H1 (cell line): Measurements from ENCODE around the gene UVRAG. TPM values are rescaled to one million over a fixed set of nuclear protein-coding genes. Genes with fewer than 3 reads are reported as not detected.

Experiments
- CTCF ChIA-PET: fragments of 300-600 bp; sonication (Branson Sonifier 250); formaldehyde crosslinking; loops from one replicate; lab custom pipeline; 2021; ENCODE audit not compliant: partially characterized antibody; lab: Charles Lee
- POLR2A ChIA-PET: fragments of 300-600 bp; sonication (Branson Sonifier 250); formaldehyde crosslinking; loops from one replicate; lab custom pipeline; 2021; ENCODE audit warnings: inconsistent platforms; ENCODE audit not compliant: partially characterized antibody; lab: Charles Lee
- DNase-seq, 2 experiments: peaks; one replicate each; pipeline versions ENCODE4 v3.0.0 to v3.0.0-alpha.2; 2010 to 2022; ENCODE audit warnings: low spot score in 2 of 2, low read depth in 1 of 2, mixed read lengths in 1 of 2
- FAIRE-seq: peaks from 2 replicates; lab custom pipeline; 2011; peaks lifted over from hg19 to GRCh38; lab: Jason Lieb, UNC
- H2AFZ ChIP-seq: 2 replicates; pipeline ENCODE4 v1.8.1; 2012; ENCODE audit warnings: low read length, inconsistent platforms
- H2AK5ac ChIP-seq: 2 replicates; pipeline ENCODE4 v1.6.1; 2013; ENCODE audit warnings: low read depth, low read length
- H2BK120ac ChIP-seq: replicated peaks from 2 replicates; pipeline ENCODE3; 2013; ENCODE audit warnings: low read depth, low read length, inconsistent platforms
- H2BK12ac ChIP-seq: 2 replicates; pipeline ENCODE4 v1.6.1; 2013; ENCODE audit warnings: low read depth, low read length
- H2BK15ac ChIP-seq: 2 replicates; pipeline ENCODE4 v1.6.1; 2013; ENCODE audit warnings: low read length
- H2BK20ac ChIP-seq: 2 replicates; pipeline ENCODE4 v1.6.1; 2013; ENCODE audit warnings: low read length
- H2BK5ac ChIP-seq: 2 replicates; pipeline ENCODE4 v1.6.1; 2013; ENCODE audit warnings: low read depth, low read length
- H3K14ac ChIP-seq: 2 replicates; pipeline ENCODE4 v1.6.1; 2013; ENCODE audit warnings: inconsistent platforms; ENCODE audit not compliant: insufficient read length
- H3K18ac ChIP-seq: 2 replicates; pipeline ENCODE4 v1.6.1; 2013; ENCODE audit warnings: low read length; ENCODE audit errors: extremely low read depth
- H3K23ac ChIP-seq: 2 replicates; pipeline ENCODE4 v1.6.1; 2013; ENCODE audit warnings: inconsistent platforms; ENCODE audit not compliant: insufficient read length
- H3K23me2 ChIP-seq: 2 replicates; pipeline ENCODE4 v1.6.1; 2013; ENCODE audit warnings: low read depth, low read length
- H3K27ac ChIP-seq: 2 replicates; pipeline ENCODE4 v1.6.1; 2011; ENCODE audit warnings: low read depth, low read length, inconsistent platforms
- H3K27me3 ChIP-seq, 4 experiments: replicated peaks in 1 of 4; 1 replicate in 1 of 4; 2 replicates in 3 of 4; pipeline versions ENCODE4 v1.6.1 to v1.8.1; 2011 to 2013; ENCODE audit warnings: low read length in 3 of 4, mild to moderate bottlenecking in 3 of 4, inconsistent platforms in 2 of 4, mixed read lengths in 2 of 4, moderate library complexity in 1 of 4; ENCODE audit not compliant: control insufficient read depth in 3 of 4, insufficient read depth in 3 of 4; ENCODE audit errors: extremely low read depth in 1 of 4
- H3K36me3 ChIP-seq, 4 experiments: 2 replicates each; pipeline versions ENCODE4 v1.6.1 to v1.8.1; 2011 to 2013; ENCODE audit warnings: mild to moderate bottlenecking in 4 of 4, low read length in 3 of 4, moderate library complexity in 2 of 4, control low read depth in 1 of 4, inconsistent platforms in 1 of 4; ENCODE audit not compliant: insufficient read depth in 4 of 4, control insufficient read depth in 2 of 4
- H3K4ac ChIP-seq: replicated peaks from 2 replicates; pipeline ENCODE3; 2013; ENCODE audit warnings: low read length, low read depth, mixed read lengths, inconsistent platforms; ENCODE audit not compliant: insufficient read length
- H3K4me1 ChIP-seq, 4 experiments: replicated peaks in 1 of 4; 1 replicate in 1 of 4; 2 replicates in 3 of 4; pipeline versions ENCODE4 v1.6.1 to v1.8.1; 2011 to 2013; ENCODE audit warnings: low read length in 3 of 4, inconsistent platforms in 2 of 4, mixed read lengths in 1 of 4; ENCODE audit not compliant: insufficient read depth in 4 of 4, control insufficient read depth in 3 of 4
- H3K4me2 ChIP-seq, 2 experiments: 2 replicates each; pipeline versions ENCODE4 v1.6.1 to v1.8.1; 2011 to 2013; ENCODE audit warnings: low read depth in 2 of 2, low read length in 2 of 2, control low read depth in 1 of 2, inconsistent platforms in 1 of 2, mild to moderate bottlenecking in 1 of 2; ENCODE audit not compliant: insufficient read depth in 1 of 2
- H3K4me3 ChIP-seq, 4 experiments: fragments of 200-600, 300-600 bp in 1 of 4; sonication (generic), shearing (Covaris generic), sonication (Bioruptor Twin) in 1 of 4; 2 replicates each; pipeline versions ENCODE4 v1.5.1 to v1.8.1; 2011 to 2016; ENCODE audit warnings: low read length in 4 of 4, low read depth in 3 of 4, control low read depth in 2 of 4, inconsistent platforms in 2 of 4, mild to moderate bottlenecking in 2 of 4, mixed read lengths in 1 of 4, moderate library complexity in 1 of 4; ENCODE audit not compliant: insufficient read depth in 2 of 4; ENCODE audit errors: extremely low read depth in 1 of 4
- H3K56ac ChIP-seq: replicated peaks from 2 replicates; pipeline ENCODE3; 2013; ENCODE audit warnings: low read depth, mild to moderate bottlenecking, mixed read lengths, low read length, inconsistent platforms; ENCODE audit not compliant: insufficient read length
- H3K79me1 ChIP-seq: 2 replicates; pipeline ENCODE4 v1.6.1; 2013; ENCODE audit warnings: low read depth, low read length, control low read depth
- H3K79me2 ChIP-seq, 2 experiments: 2 replicates each; pipeline versions ENCODE4 v1.6.1 to v1.8.1; 2012 to 2013; ENCODE audit warnings: low read length in 2 of 2, mild to moderate bottlenecking in 2 of 2, inconsistent platforms in 1 of 2; ENCODE audit not compliant: insufficient read depth in 2 of 2, control insufficient read depth in 1 of 2
- H3K9ac ChIP-seq, 4 experiments: replicated peaks in 1 of 4; 1 replicate in 1 of 4; 2 replicates in 3 of 4; pipeline versions ENCODE4 v1.6.1 to v1.8.1; 2011 to 2013; ENCODE audit warnings: low read depth in 3 of 4, low read length in 3 of 4, control low read depth in 2 of 4, mild to moderate bottlenecking in 2 of 4, moderate library complexity in 2 of 4, inconsistent platforms in 1 of 4; ENCODE audit errors: extremely low read depth in 1 of 4
- H3K9me3 ChIP-seq, 2 experiments: 2 replicates each; pipeline versions ENCODE4 v1.6.1 to v1.8.1; 2012 to 2013; ENCODE audit warnings: mild to moderate bottlenecking in 2 of 2, moderate library complexity in 2 of 2, control low read depth in 1 of 2, inconsistent platforms in 1 of 2, low read depth in 1 of 2, low read length in 1 of 2, mixed read lengths in 1 of 2; ENCODE audit not compliant: insufficient read depth in 2 of 2
- H4K20me1 ChIP-seq, 2 experiments: replicated peaks in 1 of 2; 2 replicates each; pipeline versions ENCODE3 to v1.8.1; 2011 to 2013; ENCODE audit warnings: inconsistent platforms in 2 of 2, low read length in 2 of 2, mild to moderate bottlenecking in 1 of 2; ENCODE audit not compliant: insufficient read depth in 2 of 2, control insufficient read depth in 1 of 2
- H4K5ac ChIP-seq: 2 replicates; pipeline ENCODE4 v1.6.1; 2013; ENCODE audit warnings: low read length, low read depth, mixed read lengths, inconsistent platforms; ENCODE audit not compliant: insufficient read length
- H4K8ac ChIP-seq: 2 replicates; pipeline ENCODE4 v1.8.0; 2013; ENCODE audit warnings: mild to moderate bottlenecking, moderate library complexity, low read length, inconsistent platforms; ENCODE audit not compliant: insufficient read depth; ENCODE audit errors: extremely low read depth
- H4K91ac ChIP-seq: replicated peaks from 2 replicates; pipeline ENCODE3; 2013; ENCODE audit warnings: low read length, mixed read lengths, inconsistent platforms; ENCODE audit not compliant: insufficient read length
- CBX5 ChIP-seq: fragments of 300-800, 300-1000 bp; sonication (generic); IDR thresholded peaks from 2 replicates; pipeline ENCODE4 v1.7.1; 2016; ENCODE audit warnings: antibody characterized with exemption, low read length, low read depth
- TEAD4 ChIP-seq: IDR thresholded peaks from 2 replicates; pipeline ENCODE4 v1.6.1; 2012; ENCODE audit warnings: low read depth, low read length, inconsistent platforms, mixed read lengths
- WGBS, 2 experiments: shearing (Covaris generic) in 1 of 2; methylation state at CpG; one replicate each; pipeline versions ENCODE4 v1.1.6 to v1.1.7; 2013 to 2015; ENCODE audit warnings: low lambda C conversion rate in 2 of 2, mixed read lengths in 2 of 2, inconsistent platforms in 1 of 2, low coverage in 1 of 2, missing lambda C conversion rate in 1 of 2; ENCODE audit not compliant: insufficient replicate concordance in 2 of 2, insufficient coverage in 1 of 2, insufficient read length in 1 of 2; ENCODE audit errors: extremely low coverage in 1 of 2, missing lambda C conversion rate in 1 of 2; 5-methylcytosine and 5-hydroxymethylcytosine counted together
- polyA plus RNA-seq, 7 experiments: library from polyadenylated mRNA; depleted of rRNA in 3 of 7; stranded (reverse) in 5 of 7; unstranded in 2 of 7; fragments of >200 nt in 5 of 7; fragments of 200-250 nt in 2 of 7; gene quantifications; 1 replicate in 5 of 7; 2 replicates in 1 of 7; 4 replicates in 1 of 7; pipeline versions ENCODE4 v1.2.1 to v1.2.3, GENCODE V29; 2011 to 2013; ENCODE audit warnings: missing spikeins in 2 of 7, mixed read lengths in 2 of 7
- total RNA-seq: library from RNA; stranded (reverse); fragmentation: NEBNext Ultra II Directional; extraction: Animal tissue kit (Norgen Biotek cat#: 25700); gene quantifications from 2 replicates; pipeline ENCODE4 v1.2.1, GENCODE V29; 2021

UVRAG gene
- total and polyA plus RNA-seq, 2 of the 8 experiments (the other 6 are each of a cell fraction or from before 2014, with no cell fraction given) = 5.5 to 14.7 TPM

DNA sequence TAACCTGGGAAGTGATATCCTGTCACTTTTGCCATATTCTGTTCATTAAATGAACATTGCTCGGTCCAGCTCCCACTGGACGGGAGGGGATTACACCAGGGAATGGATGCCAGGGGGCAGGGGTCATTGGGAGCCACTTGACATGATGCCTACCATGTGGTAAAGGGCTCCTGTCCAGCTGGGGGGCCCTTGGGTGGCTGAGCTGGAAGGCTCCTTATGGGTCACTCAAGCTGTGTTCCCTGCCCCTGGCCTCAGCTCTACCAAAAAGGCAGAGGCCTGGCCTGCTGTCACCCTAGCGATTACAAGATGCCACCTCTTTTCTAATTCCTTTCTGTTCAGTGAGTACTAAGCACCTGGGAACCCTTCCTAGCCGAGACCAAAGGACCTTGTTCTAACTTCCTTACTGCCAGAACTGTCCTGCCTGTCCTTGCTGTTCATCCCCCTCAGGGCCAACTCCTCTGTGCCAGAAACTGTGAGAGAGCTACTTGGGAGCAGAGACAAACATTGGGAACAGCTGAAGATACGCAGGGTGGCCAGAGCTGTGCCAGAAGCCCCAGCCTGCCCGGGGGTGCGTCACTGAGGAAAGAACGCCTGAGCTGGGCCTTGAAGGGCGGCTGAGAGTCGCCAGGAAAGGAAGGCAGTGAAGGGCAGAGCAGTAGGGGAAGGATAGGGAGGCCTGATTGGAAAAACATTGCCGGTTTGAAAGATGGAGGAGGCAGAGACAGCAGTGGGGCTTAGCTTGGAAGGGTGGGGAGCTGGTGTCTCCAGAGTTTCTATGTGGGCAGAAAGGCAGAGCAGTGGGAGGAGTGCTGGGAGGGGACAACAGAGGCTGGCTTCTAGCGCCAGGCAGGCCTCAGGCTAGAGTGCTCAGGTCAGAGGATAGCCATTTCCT lies 12.7 kb upstream of the UVRAG start:
- peak overlapping the region; percentile 74 for H4K8ac ChIP-seq
- H4K20me1 ChIP-seq = no peaks in the 10 kb centered on the region
- H3K4me3 ChIP-seq = no peak overlapping the region
- no peak overlapping the region for H3K4me2 ChIP-seq
- H2BK5ac ChIP-seq = no peak overlapping the region
- peak overlapping the region; percentile 22 for H4K91ac ChIP-seq
- no peaks in the 10 kb centered on the region for H3K36me3 ChIP-seq
- CTCF ChIA-PET = interaction anchor here (0.5 to 6.0 kb wide), 33 partner anchors 8 to 522 kb away, joined by 3 to 94 read pairs (median 4); partner anchors contain the start of gene UVRAG
- TF ChIP-seq CBX5 (no peak), TEAD4 (no peak)
- no peaks in the 10 kb centered on the region for H3K79me1 ChIP-seq
- no peak overlapping the region for H3K18ac ChIP-seq
- H2AFZ ChIP-seq = no peak overlapping the region
- H3K9ac ChIP-seq = no peak overlapping the region
- FAIRE-seq (no peak), DNase-seq (no peak)
- 0 out of 7 replicates have a peak, but pooled peaks cover 0 to 2% (median 0%) of the 10 kb centered on the region in 4 experiments for H3K4me1 ChIP-seq
- 90% methylated on average over 12 of the region's 12 CpGs; no CpG with 5 or more reads in 1 of the 2 experiments for WGBS, 2 experiments
- H4K5ac ChIP-seq = no peak overlapping the region
- no peaks in the 10 kb centered on the region for H3K23me2 ChIP-seq
- H3K79me2 ChIP-seq = no peaks in the 10 kb centered on the region
- H2BK20ac ChIP-seq = no peak overlapping the region
- POLR2A ChIA-PET = interaction anchor here (1.4 kb wide), 1 partner anchor 61 kb away, joined by 4 read pairs; no protein-coding TSS in a partner anchor
- H2BK12ac ChIP-seq = no peak overlapping the region
- no peak overlapping the region for H3K23ac ChIP-seq
- no peak overlapping the region for H2AK5ac ChIP-seq
- H3K4ac ChIP-seq = no peak overlapping the region
- no peak overlapping the region for H2BK15ac ChIP-seq
- H3K27ac ChIP-seq = no peak overlapping the region
- no peak overlapping the region for H3K56ac ChIP-seq
- H2BK120ac ChIP-seq = no peak overlapping the region
- no peaks in the 10 kb centered on the region for H3K27me3 ChIP-seq
- no peak overlapping the region for H3K14ac ChIP-seq
- H3K9me3 ChIP-seq = no peaks in the 10 kb centered on the region
